Right renal pelvis (tissue), 4 donors: ENCODE data around the gene SBK3. TPM values are rescaled to one million over a fixed set of nuclear protein-coding genes. Genes with fewer than 3 reads are reported as not detected.
A peak's percentile ranks its signal among the peaks of the same experiment; 100 is the strongest.
"Not testable (repeated sequence)": the region's sequence is repeated elsewhere in the genome, so short reads cannot be mapped to it uniquely, and the experiment has no call there.

ENCODE experiments used
- DNase-seq, 4 donors: peaks; one replicate each; pipeline ENCODE4 v3.0.0-alpha.2; 2013; ENCODE audit warnings: low read depth in 4 of 4, low spot score in 3 of 4, missing footprints in 1 of 4
- polyA plus RNA-seq, 4 donors: library from polyadenylated mRNA; unstranded; fragments of 120-200 nt; gene quantifications; one replicate each; pipeline ENCODE4 v1.2.1, GENCODE V29; 2013; ENCODE audit not compliant: insufficient read length in 4 of 4

Gene SBK3
- polyA plus RNA-seq, 4 donors: 0.13 to 0.28 TPM; not detected in 2

GRCh38 chr19:55525289-55526101 is 19.8 kb downstream of the SBK3 start:
- no peak for DNase-seq

- no peak for DNase-seq
These were observed 24.6 kb downstream of the SBK3 start for GRCh38 chr19:55520691-55521292.

- no peak for DNase-seq
These were observed 25.7 kb downstream of the SBK3 start for GRCh38 chr19:55519451-55520311.

- peak; percentile 80 to 88 (median 83) for DNase-seq
These were observed 28.3 kb downstream of the SBK3 start for GRCh38 chr19:55516878-55517620.

- no peak for DNase-seq
These were observed 37.2 kb downstream of the SBK3 start for GRCh38 chr19:55508120-55508519.

- DNase-seq: no peak
These were observed 40.4 kb downstream of the SBK3 start for GRCh38 chr19:55504981-55505380.

GRCh38 chr19:55504252-55504603 is 41.1 kb downstream of the SBK3 start:
- DNase-seq: no peak

GRCh38 chr19:55503502-55504251 is 41.7 kb downstream of the SBK3 start:
- DNase-seq: peak; percentile 83 to 91 (median 85)

GRCh38 chr19:55503157-55503501 is 42.2 kb downstream of the SBK3 start:
- DNase-seq: no peak

GRCh38 chr19:55502197-55502952 is 43.0 kb downstream of the SBK3 start:
- DNase-seq: no peak

- DNase-seq: no peak
These were observed 44.9 kb downstream of the SBK3 start for GRCh38 chr19:55500368-55500952.

GRCh38 chr19:55498246-55498840 is 47.0 kb downstream of the SBK3 start:
- no peak for DNase-seq

- DNase-seq: no peak
These were observed 47.6 kb downstream of the SBK3 start for GRCh38 chr19:55497763-55498162.

GRCh38 chr19:55496820-55497219 is 48.5 kb downstream of the SBK3 start:
- not testable (repeated sequence) for DNase-seq

GRCh38 chr19:55495646-55496349 is 49.5 kb downstream of the SBK3 start:
- no peak for DNase-seq

GRCh38 chr19:55494172-55494761 is 51.1 kb downstream of the SBK3 start:
- DNase-seq: no peak

- DNase-seq: no peak
These were observed 51.6 kb downstream of the SBK3 start for GRCh38 chr19:55493645-55494171.
